Measurements from ENCODE around the gene ADAMTS2. TPM values are rescaled to one million over a fixed set of nuclear protein-coding genes. Genes with fewer than 3 reads are reported as not detected.

ADAMTS2 gene
- total RNA-seq, 4 donors from 2014 or later, result 6.0 to 20.9 (median 13.5) TPM

- no peak overlapping the region for H3K4me3 ChIP-seq
- no peaks in the 10 kb centered on the region for H3K9me3 ChIP-seq
- H3K27me3 ChIP-seq, result no peaks in the 10 kb centered on the region
- no peaks in the 10 kb centered on the region for H3K4me1 ChIP-seq
- TF ChIP-seq CTCF (IDR thresholded peaks at IDR 0.05), result no peak
- no peak for TF ChIP-seq POLR2A (IDR thresholded peaks at IDR 0.05)
- no peak for TF ChIP-seq POLR2AphosphoS5 (IDR thresholded peaks at IDR 0.05)
- TF ChIP-seq EP300 (IDR thresholded peaks at IDR 0.05; ENCODE audit: low read depth), result no peak
- H3K27ac ChIP-seq, result no peak overlapping the region
- in situ Hi-C loops (cut with MboI; ENCODE audit: low pct_ligation_motif_present in 1 of 4, low pct_unique_long_range_greater_than_20kb in 1 of 4, low sequenced_read_pairs in 3 of 4) (no loop called here), intact Hi-C loops (cut with DNase I; ENCODE audit: low total_unique reads) (no loop called here)
- no peak for DNase-seq
- no peaks in the 10 kb centered on the region for H3K36me3 ChIP-seq
- whole genome bisulfite sequencing, 2 donors (ENCODE audit: low coverage in 1 of 2), result 68 to 82% methylated on average over 3 to 10 of the region's 10 CpGs
Observed at GRCh38 chr5:179131321-179131835, 213.9 kb downstream of the ADAMTS2 start.

- no peaks in the 10 kb centered on the region for H3K27me3 ChIP-seq
- no peaks in the 10 kb centered on the region for H3K9me3 ChIP-seq
- intact Hi-C loops (cut with DNase I; ENCODE audit: low total_unique reads), result no loop called here
- 94 to 100% methylated on average over 1 to 13 of the region's 14 CpGs for WGBS, 2 donors (ENCODE audit: low coverage in 1 of 2)
- H3K27ac ChIP-seq, result no peak overlapping the region
- TF ChIP-seq EP300 (IDR thresholded peaks at IDR 0.05; ENCODE audit: low read depth) (no peak), POLR2A (IDR thresholded peaks at IDR 0.05) (no peak), CTCF (IDR thresholded peaks at IDR 0.05) (no peak), POLR2AphosphoS5 (IDR thresholded peaks at IDR 0.05) (no peak)
- H3K4me3 ChIP-seq, result no peak overlapping the region
- in situ Hi-C loops (cut with MboI; ENCODE audit: low pct_ligation_motif_present in 1 of 4, low pct_unique_long_range_greater_than_20kb in 1 of 4, low sequenced_read_pairs in 3 of 4), result no loop called here
- no peaks in the 10 kb centered on the region for H3K4me1 ChIP-seq
- DNase-seq, result no peak
- H3K36me3 ChIP-seq, result no peaks in the 10 kb centered on the region
Observed at GRCh38 chr5:179130101-179130681, 215.1 kb downstream of the ADAMTS2 start.

- Histone ChIP-seq H3K9me3 (no peaks in the 10 kb centered on the region), H3K27me3 (no peaks in the 10 kb centered on the region), H3K36me3 (no peaks in the 10 kb centered on the region), H3K27ac (no peak overlapping the region), H3K4me1 (no peaks in the 10 kb centered on the region), H3K4me3 (no peak overlapping the region)
- 84% methylated on average over 18 of the region's 18 CpGs; no CpG with 5 or more reads in 1 of the 2 donors for WGBS, 2 donors (ENCODE audit: low coverage in 1 of 2)
- in situ Hi-C loops (cut with MboI; ENCODE audit: low pct_ligation_motif_present in 1 of 4, low pct_unique_long_range_greater_than_20kb in 1 of 4, low sequenced_read_pairs in 3 of 4) (no loop called here), intact Hi-C loops (cut with DNase I; ENCODE audit: low total_unique reads) (no loop called here)
- TF ChIP-seq POLR2AphosphoS5 (IDR thresholded peaks at IDR 0.05) (no peak), CTCF (IDR thresholded peaks at IDR 0.05) (no peak), EP300 (IDR thresholded peaks at IDR 0.05; ENCODE audit: low read depth) (no peak), POLR2A (IDR thresholded peaks at IDR 0.05) (no peak)
- no peak for DNase-seq
Observed at GRCh38 chr5:179129607-179130071, 215.6 kb downstream of the ADAMTS2 start.

GRCh38 chr5:179128976-179129375 is 216.3 kb downstream of the ADAMTS2 start:
- intact Hi-C loops (cut with DNase I; ENCODE audit: low total_unique reads), result no loop called here
- H3K27ac ChIP-seq, result no peak overlapping the region
- no peaks in the 10 kb centered on the region for H3K4me1 ChIP-seq
- no peak overlapping the region for H3K4me3 ChIP-seq
- in situ Hi-C loops (cut with MboI; ENCODE audit: low pct_ligation_motif_present in 1 of 4, low pct_unique_long_range_greater_than_20kb in 1 of 4, low sequenced_read_pairs in 3 of 4), result no loop called here
- H3K36me3 ChIP-seq, result no peaks in the 10 kb centered on the region
- no peak for DNase-seq
- H3K9me3 ChIP-seq, result no peaks in the 10 kb centered on the region
- 78% methylated on average over 14 of the region's 14 CpGs; no CpG with 5 or more reads in 1 of the 2 donors for WGBS, 2 donors (ENCODE audit: low coverage in 1 of 2)
- no peaks in the 10 kb centered on the region for H3K27me3 ChIP-seq
- no peak for TF ChIP-seq POLR2A (IDR thresholded peaks at IDR 0.05)
- TF ChIP-seq CTCF (IDR thresholded peaks at IDR 0.05), result no peak
- no peak for TF ChIP-seq POLR2AphosphoS5 (IDR thresholded peaks at IDR 0.05)
- TF ChIP-seq EP300 (IDR thresholded peaks at IDR 0.05; ENCODE audit: low read depth), result no peak

All from transverse colon (tissue), 4 donors.